B cell (primary cell): ENCODE results near the gene KLC4. TPM values are rescaled to one million over a fixed set of nuclear protein-coding genes. Genes with fewer than 3 reads are reported as not detected.
"Not testable (repeated sequence)": the region's sequence is repeated elsewhere in the genome, so short reads cannot be mapped to it uniquely, and the experiment has no call there.

ENCODE experiments used
- ATAC-seq: fragments of 200-7000 bp; cut with Tn5 transposase; one replicate; pipeline ENCODE4 v1.10.0; 2021; ENCODE audit warnings: low read depth, mild to moderate bottlenecking, moderate number of reproducible peaks, moderate library complexity
- CTCF ChIA-PET: fragments of 350-600 bp; sonication (Branson Sonifier 250); formaldehyde crosslinking; loops from one replicate; lab custom pipeline; 2021; ENCODE audit warnings: antibody characterized with exemption, inconsistent platforms; lab: Charles Lee
- POLR2A ChIA-PET: fragments of 350-600 bp; sonication (Branson Sonifier 250); formaldehyde crosslinking; loops from one replicate; lab custom pipeline; 2021; ENCODE audit warnings: antibody characterized with exemption; lab: Charles Lee
- DNase-seq: peaks from one replicate; pipeline ENCODE4 v3.0.0; 2013
- H2AFZ ChIP-seq: 2 replicates; pipeline ENCODE4 v1.6.1; 2012; ENCODE audit warnings: mild to moderate bottlenecking, low read depth, low read length; ENCODE audit not compliant: insufficient read depth, poor library complexity, severe bottlenecking
- H3K27ac ChIP-seq, 2 donors: 1 replicate in 1 of 2; 2 replicates in 1 of 2; pipeline ENCODE4 v1.5.1; 2012 to 2013; ENCODE audit warnings: low read length in 2 of 2, mild to moderate bottlenecking in 2 of 2, moderate library complexity in 1 of 2
- H3K27me3 ChIP-seq, 4 experiments: fragments of 200-600 bp in 1 of 4; sonication (generic) in 1 of 4; replicated peaks in 1 of 4; 1 replicate in 2 of 4; 2 replicates in 2 of 4; pipeline versions ENCODE4 v1.6.1 to v1.7.0; 2013 to 2016; ENCODE audit warnings: low read length in 3 of 4, mild to moderate bottlenecking in 2 of 4, mixed read lengths in 1 of 4, moderate library complexity in 1 of 4; ENCODE audit not compliant: insufficient read depth in 4 of 4, control insufficient read depth in 3 of 4; ENCODE audit errors: control extremely low read depth in 1 of 4
- H3K36me3 ChIP-seq, 2 experiments: replicated peaks in 1 of 2; 1 replicate in 1 of 2; 2 replicates in 1 of 2; pipeline versions ENCODE4 v1.6.1 to v1.7.1; 2013; ENCODE audit warnings: low read length in 1 of 2; ENCODE audit not compliant: insufficient read depth in 2 of 2, control insufficient read depth in 1 of 2; ENCODE audit errors: control extremely low read depth in 1 of 2, extremely low read depth in 1 of 2
- H3K4me1 ChIP-seq, 2 donors: fragments of 200-600 bp in 1 of 2; sonication (generic) in 1 of 2; 1 replicate in 1 of 2; 2 replicates in 1 of 2; pipeline versions ENCODE4 v1.5.1 to v1.6.1; 2013 to 2017; ENCODE audit warnings: low read length in 2 of 2; ENCODE audit not compliant: control insufficient read depth in 2 of 2, insufficient read depth in 2 of 2
- H3K4me2 ChIP-seq: replicated peaks from 2 replicates; pipeline ENCODE3; 2012; ENCODE audit warnings: mild to moderate bottlenecking, low read depth, low read length; ENCODE audit not compliant: poor library complexity, severe bottlenecking
- H3K4me3 ChIP-seq, 5 experiments: fragments of 200-600 bp in 1 of 5; sonication (generic) in 1 of 5; 1 replicate in 3 of 5; 2 replicates in 2 of 5; pipeline versions ENCODE4 v1.5.1 to v1.7.0; 2011 to 2016; ENCODE audit warnings: low read length in 4 of 5, mild to moderate bottlenecking in 4 of 5, low read depth in 2 of 5, control low read depth in 1 of 5, moderate library complexity in 1 of 5; ENCODE audit not compliant: insufficient read depth in 1 of 5; ENCODE audit errors: control extremely low read depth in 1 of 5, extremely low read depth in 1 of 5
- H3K79me2 ChIP-seq: fragments of 200-600 bp; sonication (generic); one replicate; pipeline ENCODE4 v1.6.0; 2016; ENCODE audit warnings: low read length; ENCODE audit not compliant: control insufficient read depth, insufficient read depth
- H3K9ac ChIP-seq: fragments of 200-600 bp; sonication (generic); 2 replicates; pipeline ENCODE4 v1.6.1; 2017; ENCODE audit warnings: mild to moderate bottlenecking, low read length, moderate library complexity
- H3K9me3 ChIP-seq, 3 donors: one replicate each; pipeline versions ENCODE4 v1.6.1 to v1.7.1; 2013; ENCODE audit warnings: low read length in 2 of 3; ENCODE audit not compliant: control insufficient read depth in 2 of 3, insufficient read depth in 1 of 3; ENCODE audit errors: control extremely low read depth in 1 of 3
- H4K20me1 ChIP-seq: 2 replicates; pipeline ENCODE4 v1.6.0; 2012; ENCODE audit warnings: mild to moderate bottlenecking, low read length; ENCODE audit not compliant: insufficient read depth, control insufficient read depth, poor library complexity, severe bottlenecking
- H3K27ac Mint-ChIP-seq: one replicate; pipeline ENCODE4 v1.8.0; 2021; ENCODE audit warnings: mixed read lengths
- H3K27me3 Mint-ChIP-seq: one replicate; pipeline ENCODE4 v1.8.0; 2021; ENCODE audit warnings: mixed read lengths
- H3K4me1 Mint-ChIP-seq: one replicate; pipeline ENCODE4 v1.8.0; 2021; ENCODE audit warnings: mixed read lengths
- H3K4me3 Mint-ChIP-seq: one replicate; pipeline ENCODE4 v1.8.0; 2021; ENCODE audit warnings: mixed read lengths
- H3K9me3 Mint-ChIP-seq: one replicate; pipeline ENCODE4 v1.8.0; 2022; ENCODE audit warnings: mixed read lengths; ENCODE audit not compliant: insufficient read depth
- EZH2 ChIP-seq: IDR thresholded peaks from 2 replicates; pipeline ENCODE4 v1.6.1; 2012; ENCODE audit warnings: borderline replicate concordance, low read depth, mild to moderate bottlenecking, moderate library complexity, low read length; ENCODE audit not compliant: insufficient read depth, poor library complexity, severe bottlenecking
- WGBS: methylation state at CpG from one replicate; pipeline ENCODE4 v1.1.5; 2013; ENCODE audit warnings: missing lambda C conversion rate; ENCODE audit not compliant: insufficient coverage; 5-methylcytosine and 5-hydroxymethylcytosine counted together
- intact Hi-C: fragments of 100-400 bp; cut with micrococcal nuclease; formaldehyde crosslinking; loops from one replicate; pipeline ENCODE4 v1.10.0; 2022
- polyA plus RNA-seq: library from polyadenylated mRNA; depleted of rRNA; stranded (reverse); fragments of >200 nt; gene quantifications from 2 replicates; pipeline ENCODE4 v1.2.3, GENCODE V29; 2012
- total RNA-seq, 2 donors: library from RNA; stranded (reverse); fragments of 120-200 nt in 1 of 2; gene quantifications; 1 replicate in 1 of 2; 2 replicates in 1 of 2; pipeline versions ENCODE4 v1.2.3 to v1.2.4, GENCODE V29; 2013 to 2022
- TF ChIP-seq, protein P1 (sequence below): fragments of 200-600 bp; IDR thresholded peaks from one replicate; pipeline ENCODE4 v1.8.0; 2022; ENCODE audit warnings: antibody characterized with exemption, mild to moderate bottlenecking

KLC4 gene
- total and polyA plus RNA-seq, 2 donors (not counting 1 experiment from before 2014, with no cell fraction given) = 30.6 to 52.7 TPM

DNA sequence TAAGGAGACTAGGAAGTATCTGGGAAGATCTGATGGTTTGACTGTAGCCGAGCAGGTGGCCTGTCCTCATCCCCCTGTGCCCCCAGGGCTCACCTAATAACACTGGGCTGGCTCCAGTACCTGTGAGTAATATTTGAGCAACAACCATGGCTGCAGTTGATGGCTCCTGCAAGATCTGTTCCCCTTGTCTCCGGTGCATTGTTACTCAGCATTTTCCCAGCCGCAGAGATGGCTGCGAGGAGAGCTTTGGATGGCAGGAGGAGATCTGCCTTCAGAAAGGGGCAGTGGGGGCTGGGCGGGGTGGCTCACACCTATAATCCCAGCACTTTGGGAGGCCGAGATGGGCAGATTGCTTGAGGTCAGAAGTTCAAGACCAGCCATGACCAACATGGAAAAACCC is 55.9 kb downstream of the KLC4 start:
- TF ChIP-seq, protein P1, sequence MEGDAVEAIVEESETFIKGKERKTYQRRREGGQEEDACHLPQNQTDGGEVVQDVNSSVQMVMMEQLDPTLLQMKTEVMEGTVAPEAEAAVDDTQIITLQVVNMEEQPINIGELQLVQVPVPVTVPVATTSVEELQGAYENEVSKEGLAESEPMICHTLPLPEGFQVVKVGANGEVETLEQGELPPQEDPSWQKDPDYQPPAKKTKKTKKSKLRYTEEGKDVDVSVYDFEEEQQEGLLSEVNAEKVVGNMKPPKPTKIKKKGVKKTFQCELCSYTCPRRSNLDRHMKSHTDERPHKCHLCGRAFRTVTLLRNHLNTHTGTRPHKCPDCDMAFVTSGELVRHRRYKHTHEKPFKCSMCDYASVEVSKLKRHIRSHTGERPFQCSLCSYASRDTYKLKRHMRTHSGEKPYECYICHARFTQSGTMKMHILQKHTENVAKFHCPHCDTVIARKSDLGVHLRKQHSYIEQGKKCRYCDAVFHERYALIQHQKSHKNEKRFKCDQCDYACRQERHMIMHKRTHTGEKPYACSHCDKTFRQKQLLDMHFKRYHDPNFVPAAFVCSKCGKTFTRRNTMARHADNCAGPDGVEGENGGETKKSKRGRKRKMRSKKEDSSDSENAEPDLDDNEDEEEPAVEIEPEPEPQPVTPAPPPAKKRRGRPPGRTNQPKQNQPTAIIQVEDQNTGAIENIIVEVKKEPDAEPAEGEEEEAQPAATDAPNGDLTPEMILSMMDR = no peak
- TF ChIP-seq EZH2 = no peak
- Mint-ChIP-seq H3K27ac (no peak overlapping the region), H3K4me3 (no peak overlapping the region), H3K9me3 (no peaks in the 10 kb centered on the region), H3K27me3 (no peaks in the 10 kb centered on the region), H3K4me1 (no peaks in the 10 kb centered on the region)
- Histone ChIP-seq H3K4me1 (no peaks in the 10 kb centered on the region), H3K9ac (no peak overlapping the region), H3K27ac (no peak overlapping the region), H4K20me1 (no peaks in the 10 kb centered on the region), H3K4me2 (no peak overlapping the region), H2AFZ (no peak overlapping the region), H3K36me3 (no peaks in the 10 kb centered on the region), H3K9me3 (no peaks in the 10 kb centered on the region), H3K4me3 (no peak overlapping the region), H3K79me2 (no peaks in the 10 kb centered on the region), H3K27me3 (no peaks in the 10 kb centered on the region)
- ATAC-seq (no peak), DNase-seq (no peak)
- intact Hi-C loops = no loop called here
- 60% methylated on average over 4 of the region's 6 CpGs for WGBS
- ChIA-PET POLR2A (no interaction called here), CTCF (no interaction called here)

DNA sequence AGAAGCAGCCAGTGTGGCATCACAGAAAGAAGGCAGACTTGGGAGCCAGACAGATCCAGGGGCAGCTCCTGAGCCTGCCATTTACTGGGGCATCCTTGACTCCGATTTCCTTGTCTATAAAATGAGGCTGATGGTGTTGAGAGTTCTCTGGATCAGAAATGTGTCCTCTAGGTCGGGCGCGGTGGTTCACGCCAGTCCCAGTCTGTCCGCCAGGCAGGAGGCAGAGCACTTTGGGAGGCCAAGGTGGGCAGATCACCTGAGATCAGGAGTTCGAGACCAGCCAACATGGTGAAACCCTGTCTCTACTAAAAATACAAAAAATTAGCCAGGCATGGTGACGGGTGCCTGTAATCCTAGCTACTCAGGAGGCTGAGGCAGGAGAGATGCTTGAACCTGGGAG is 58.0 kb downstream of the KLC4 start:
- ATAC-seq, POLR2A ChIA-PET, intact Hi-C loops, H3K36me3 ChIP-seq, DNase-seq, H3K27ac ChIP-seq, H3K4me3 Mint-ChIP-seq, H3K4me3 ChIP-seq, H2AFZ ChIP-seq, CTCF ChIA-PET, H3K27me3 ChIP-seq, H3K79me2 ChIP-seq, H3K4me2 ChIP-seq, H3K27me3 Mint-ChIP-seq, H3K27ac Mint-ChIP-seq, H4K20me1 ChIP-seq, H3K9me3 Mint-ChIP-seq, H3K4me1 ChIP-seq, H3K4me1 Mint-ChIP-seq, H3K9ac ChIP-seq, H3K9me3 ChIP-seq: not testable (repeated sequence)
- 91% methylated on average over 8 of the region's 8 CpGs for WGBS
